ENCODE measurements around the gene PDSS2. TPM values are rescaled to one million over a fixed set of nuclear protein-coding genes. Genes with fewer than 3 reads are reported as not detected.

Gene PDSS2
- total and polyA plus RNA-seq, 2 of the 4 experiments (the other 2 are of a cell fraction): 8.6 to 9.2 TPM

GRCh38 chr6:107315114-107315513 is 144.2 kb downstream of the PDSS2 start:
- Histone ChIP-seq H3K36me3 (ENCODE audit: control insufficient read depth, insufficient read depth, low read length) (0 out of 2 replicates have a peak, but pooled peaks cover 2% of the 10 kb centered on the region), H3K4me3 (ENCODE audit: insufficient read depth, low read depth, low read length) (no peak overlapping the region), H3K27me3 (ENCODE audit: control insufficient read depth, insufficient read depth, low read length) (no peaks in the 10 kb centered on the region), H3K4ac (ENCODE audit: low read depth, low read length) (no peak overlapping the region), H2AK9ac (replicated peaks; ENCODE audit: low read depth, low read length, poor library complexity) (no peak overlapping the region), H4K20me1 (ENCODE audit: insufficient read depth, low read length) (no peaks in the 10 kb centered on the region), H3K4me1 (ENCODE audit: control insufficient read depth, insufficient read depth, low read length) (no peaks in the 10 kb centered on the region), H3K79me1 (ENCODE audit: low read depth in 1 of 2, low read length in 2 of 2) (no peaks in the 10 kb centered on the region), H2BK5ac (ENCODE audit: low read depth, low read length, poor library complexity, severe bottlenecking) (no peak overlapping the region), H4K91ac (ENCODE audit: insufficient read depth, low read depth, low read length) (no peak overlapping the region), H2BK15ac (ENCODE audit: low read depth, low read length) (no peak overlapping the region), H4K8ac (ENCODE audit: low read depth in 2 of 2, low read length in 2 of 2) (no peak overlapping the region), H3K56ac (ENCODE audit: extremely low read depth, insufficient read depth, low read length) (no peak overlapping the region), H3K23ac (ENCODE audit: low read depth, low read length) (no peak overlapping the region), H3K9ac (ENCODE audit: low read depth, low read length) (no peak overlapping the region), H2BK20ac (ENCODE audit: low read depth, low read length) (no peak overlapping the region), H4K5ac (ENCODE audit: low read depth, low read length) (no peak overlapping the region), H3K27ac (ENCODE audit: insufficient read depth, low read length) (no peak overlapping the region), H3K9me3 (ENCODE audit: control insufficient read depth, insufficient read depth, low read length) (no peaks in the 10 kb centered on the region), H2BK120ac (ENCODE audit: low read depth, low read length) (no peak overlapping the region), H3K4me2 (ENCODE audit: low read depth, low read length) (no peak overlapping the region), H3K14ac (replicated peaks; ENCODE audit: low read depth, low read length) (no peak overlapping the region), H2AFZ (replicated peaks; ENCODE audit: low read length, poor library complexity) (no peak overlapping the region), H2AK5ac (ENCODE audit: low read depth, low read length) (no peak overlapping the region), H3K9me1 (ENCODE audit: insufficient read depth, low read length) (no peaks in the 10 kb centered on the region; the same call in 1 of the 2 replicates), H3K18ac (ENCODE audit: low read depth, low read length) (no peak overlapping the region)
- ATAC-seq (ENCODE audit: low read depth) (no peak), DNase-seq (no peak)
- in situ Hi-C loops (cut with MboI; ENCODE audit: low sequenced_read_pairs): no loop called here
- dilution Hi-C loops (cut with HindIII; ENCODE audit: low sequenced_read_pairs, unreplicated experiment): no loop called here
- POLR2A ChIA-PET (ENCODE audit: unreplicated experiment): no interaction called here
- CTCF ChIA-PET: no interaction called here
- no peak for TF ChIP-seq CHD1 (IDR thresholded peaks at IDR 0.05; ENCODE audit: low read depth, low read length)
- TF ChIP-seq MAFK (IDR thresholded peaks at IDR 0.05; ENCODE audit: low read depth, low read length): peak; percentile 88
- no peak for TF ChIP-seq RCOR1 (IDR thresholded peaks at IDR 0.05; ENCODE audit: insufficient replicate concordance, low read length)
- BruUV-seq (replicated peaks): no TSS peak
- intact Hi-C loops (cut with micrococcal nuclease): loop anchor here (10.0 kb wide), 1 partner anchor 530 kb away; no protein-coding TSS in a partner anchor

Data from IMR-90 (cell line).